GM06990 (cell line): ENCODE measurements around the gene P3R3URF.

ENCODE experiments used
- DNase-seq: peaks from one replicate; pipeline ENCODE4 v3.0.0-alpha.2; 2011; ENCODE audit not compliant: insufficient read length; ENCODE audit errors: extremely low read depth
- H3K27me3 ChIP-seq: replicated peaks from 2 replicates; pipeline ENCODE4 v1.6.0; 2011; ENCODE audit warnings: low read length; ENCODE audit not compliant: control insufficient read depth, insufficient read depth
- H3K36me3 ChIP-seq: 2 replicates; pipeline ENCODE4 v1.5.1; 2011; ENCODE audit warnings: low read length; ENCODE audit not compliant: control insufficient read depth, insufficient read depth
- H3K4me3 ChIP-seq: replicated peaks from 2 replicates; pipeline ENCODE4 v1.5.1; 2011; ENCODE audit warnings: low read depth, mild to moderate bottlenecking, control low read depth, low read length
- TF ChIP-seq, protein P1 (sequence below): IDR thresholded peaks from 2 replicates; pipeline ENCODE4 v1.5.1; 2011; ENCODE audit warnings: low read length, control low read depth, mild to moderate bottlenecking, inconsistent platforms; ENCODE audit not compliant: insufficient read depth, poor library complexity, severe bottlenecking

Gene P3R3URF

DNA sequence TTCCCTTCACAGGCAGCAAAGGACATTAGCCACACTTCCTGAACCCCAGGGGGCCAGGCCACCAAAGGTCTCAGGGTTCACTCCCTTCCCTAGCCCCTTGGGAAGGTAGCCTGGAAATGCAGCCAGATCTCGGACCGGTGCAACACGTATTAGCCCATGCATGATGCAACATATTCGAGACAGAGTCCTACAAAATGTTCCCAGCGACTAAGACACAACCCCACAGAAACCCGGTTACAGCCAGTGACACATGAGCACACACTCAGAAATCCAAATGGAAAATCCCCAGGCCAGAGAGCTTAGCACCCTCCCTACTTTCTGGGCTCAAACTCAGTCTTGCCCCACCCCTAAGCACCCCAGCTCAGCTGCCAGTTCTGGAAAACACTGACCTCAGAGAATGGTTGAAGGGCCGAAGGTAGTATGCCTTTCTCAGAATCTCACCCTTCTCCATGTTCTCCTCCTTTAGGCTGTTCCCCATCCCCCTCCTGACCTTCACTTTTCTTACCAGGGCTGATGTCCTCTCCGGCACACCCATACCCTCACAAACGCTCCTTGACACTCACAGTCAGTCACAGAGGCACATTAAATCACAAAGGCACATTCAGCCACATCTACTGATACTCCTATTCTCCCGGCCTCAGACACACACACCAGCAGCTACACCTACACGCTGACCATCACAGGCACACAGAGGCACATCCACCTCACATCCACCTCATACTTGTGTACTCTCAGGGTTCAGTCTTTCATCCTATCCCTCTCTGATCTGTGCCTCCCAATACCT lies 1.6 kb downstream of the P3R3URF start, which contains the start of gene TSPAN1:
Gene TSPAN1, plus strand, starts transcription at position 640 of the 784 bp plus-strand sequence. CDS start 6,021 bp downstream, outside the sequence.
- no peaks in the 10 kb centered on the region for H3K36me3 ChIP-seq
- TF ChIP-seq, protein P1, sequence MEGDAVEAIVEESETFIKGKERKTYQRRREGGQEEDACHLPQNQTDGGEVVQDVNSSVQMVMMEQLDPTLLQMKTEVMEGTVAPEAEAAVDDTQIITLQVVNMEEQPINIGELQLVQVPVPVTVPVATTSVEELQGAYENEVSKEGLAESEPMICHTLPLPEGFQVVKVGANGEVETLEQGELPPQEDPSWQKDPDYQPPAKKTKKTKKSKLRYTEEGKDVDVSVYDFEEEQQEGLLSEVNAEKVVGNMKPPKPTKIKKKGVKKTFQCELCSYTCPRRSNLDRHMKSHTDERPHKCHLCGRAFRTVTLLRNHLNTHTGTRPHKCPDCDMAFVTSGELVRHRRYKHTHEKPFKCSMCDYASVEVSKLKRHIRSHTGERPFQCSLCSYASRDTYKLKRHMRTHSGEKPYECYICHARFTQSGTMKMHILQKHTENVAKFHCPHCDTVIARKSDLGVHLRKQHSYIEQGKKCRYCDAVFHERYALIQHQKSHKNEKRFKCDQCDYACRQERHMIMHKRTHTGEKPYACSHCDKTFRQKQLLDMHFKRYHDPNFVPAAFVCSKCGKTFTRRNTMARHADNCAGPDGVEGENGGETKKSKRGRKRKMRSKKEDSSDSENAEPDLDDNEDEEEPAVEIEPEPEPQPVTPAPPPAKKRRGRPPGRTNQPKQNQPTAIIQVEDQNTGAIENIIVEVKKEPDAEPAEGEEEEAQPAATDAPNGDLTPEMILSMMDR: no peak
- no peak within 1 kb of the TSS for H3K4me3 ChIP-seq
- no peaks in the 10 kb centered on the region for H3K27me3 ChIP-seq
- DNase-seq: no peak

DNA sequence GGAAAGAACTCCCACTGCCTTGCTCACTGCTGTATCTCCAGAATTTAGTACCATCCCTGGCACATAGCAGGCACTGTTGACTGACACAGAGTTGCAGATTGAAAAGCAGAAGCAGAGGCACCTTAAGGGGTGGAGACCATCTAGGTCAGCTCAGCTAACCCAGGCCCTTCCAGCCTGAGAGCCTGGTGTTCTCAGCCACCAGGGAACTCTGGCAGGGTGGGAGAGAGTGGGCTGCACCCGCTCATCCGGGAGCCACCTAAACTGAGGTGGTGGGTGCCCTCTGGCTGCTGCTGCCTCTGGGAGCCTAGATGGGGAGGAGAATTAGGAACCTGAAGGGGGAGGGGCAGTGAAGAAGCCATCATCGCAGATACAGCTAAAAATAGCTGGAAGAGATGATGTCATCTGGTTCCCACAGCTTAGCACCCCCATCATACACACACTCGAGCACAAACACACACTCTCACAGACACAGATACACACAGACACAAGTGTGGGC lies 2.9 kb downstream of the P3R3URF start:
- Histone ChIP-seq H3K4me3 (no peak overlapping the region), H3K36me3 (no peaks in the 10 kb centered on the region), H3K27me3 (no peaks in the 10 kb centered on the region)
- no peak for DNase-seq
- TF ChIP-seq, protein P1: no peak

DNA sequence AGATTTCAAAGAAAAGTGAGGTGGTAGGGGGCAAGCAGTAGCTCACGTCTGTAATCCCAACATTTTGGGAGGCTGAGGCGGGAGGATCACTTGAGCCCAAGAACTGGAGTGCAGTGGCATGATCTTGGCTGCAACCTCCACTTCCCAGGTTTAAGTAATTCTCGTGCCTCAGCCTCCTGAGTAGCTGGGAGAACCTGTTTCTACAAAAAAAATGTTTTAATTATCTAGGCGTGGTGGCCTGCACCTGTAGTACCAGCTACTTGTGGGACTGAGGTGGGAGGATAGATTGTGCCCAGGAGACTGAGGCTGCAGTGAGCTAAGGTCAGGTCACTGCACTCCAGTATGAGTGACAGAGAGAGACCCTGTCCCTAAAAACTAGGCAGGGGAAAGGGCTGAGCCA lies 4.0 kb downstream of the P3R3URF start:
- H3K27me3 ChIP-seq: no peaks in the 10 kb centered on the region
- H3K4me3 ChIP-seq: no peak overlapping the region
- H3K36me3 ChIP-seq: no peaks in the 10 kb centered on the region
- no peak for DNase-seq
- TF ChIP-seq, protein P1: no peak

DNA sequence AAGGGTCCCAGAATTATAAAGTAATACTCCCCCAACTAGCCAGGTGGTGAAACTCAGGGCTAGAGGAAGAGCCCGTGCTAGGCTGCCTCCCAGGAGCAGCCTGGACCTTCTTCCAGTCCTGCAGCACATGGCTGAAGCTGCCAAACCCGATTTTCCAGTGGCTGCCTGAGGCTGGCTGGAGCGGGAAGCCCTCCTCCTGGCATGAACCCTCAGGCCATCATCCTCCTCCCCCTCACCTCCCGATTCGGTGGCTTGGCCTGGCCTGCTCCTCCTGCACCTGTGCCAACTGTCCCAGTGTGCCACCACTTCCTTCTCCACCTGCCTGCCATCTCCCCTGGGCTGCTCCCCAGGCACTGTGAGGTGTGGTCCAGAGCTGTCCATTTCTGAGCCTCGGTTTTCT lies 4.4 kb downstream of the P3R3URF start:
- TF ChIP-seq, protein P1: no peak
- DNase-seq: no peak
- no peak overlapping the region for H3K4me3 ChIP-seq

DNA sequence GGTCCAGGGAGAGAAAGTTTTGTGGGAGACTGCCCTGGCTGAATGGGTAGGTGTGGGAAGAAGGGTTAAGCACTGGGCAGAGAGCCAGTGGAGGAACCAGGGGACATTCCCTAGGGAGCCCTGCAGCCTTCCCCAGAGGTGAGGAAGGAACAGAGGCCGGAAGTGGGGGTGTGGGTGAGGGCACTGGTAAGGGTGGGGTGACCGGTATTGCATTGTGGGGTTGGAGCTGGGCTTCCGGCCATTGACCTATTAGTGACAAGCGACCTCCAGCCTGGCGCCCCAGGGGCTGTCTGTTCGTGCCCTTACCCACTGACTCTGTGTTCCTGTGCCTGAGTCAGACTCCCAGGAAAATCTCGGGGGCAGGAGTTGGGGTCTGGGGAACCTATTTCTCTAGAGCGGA lies 4.9 kb downstream of the P3R3URF start:
- Histone ChIP-seq H3K27me3 (no peaks in the 10 kb centered on the region), H3K4me3 (no peak overlapping the region), H3K36me3 (no peaks in the 10 kb centered on the region)
- TF ChIP-seq, protein P1: no peak
- DNase-seq: no peak

More for the DNA sequence above, 4.4 kb downstream of the P3R3URF start:
- H3K27me3 ChIP-seq: no peaks in the 10 kb centered on the region
- H3K36me3 ChIP-seq: no peaks in the 10 kb centered on the region
